NCI-H2171 treated with DMSO at 0.1 percent for 48 hours (cell line): Measurements from ENCODE around the gene RMC1.
"Not testable (repeated sequence)": the region's sequence is repeated elsewhere in the genome, so short reads cannot be mapped to it uniquely, and the experiment has no call there.

Source experiments
- DNase-seq: peaks from one replicate; lab custom pipeline; 2025; lab: John Stamatoyannopoulos, UW

The RMC1 gene

GRCh38 chr18:23503038-23503962, at the start of gene RMC1:
Gene RMC1 (plus strand): TSS chr18:23503511. CDS start chr18:23503619, 108 bp downstream.
- peak; percentile 95 for DNase-seq

- peak; percentile 52 for DNase-seq
Measured at GRCh38 chr18:23453680-23454058, 49.6 kb upstream of the RMC1 start.

GRCh38 chr18:23456835-23457234, 46.5 kb upstream of the RMC1 start:
- DNase-seq = no peak

GRCh38 chr18:23458830-23459529, 44.3 kb upstream of the RMC1 start:
- DNase-seq = no peak

GRCh38 chr18:23459530-23459921, 43.8 kb upstream of the RMC1 start:
- DNase-seq = no peak

- no peak for DNase-seq
Measured at GRCh38 chr18:23460285-23461273, 42.7 kb upstream of the RMC1 start.

GRCh38 chr18:23462876-23463275, 40.4 kb upstream of the RMC1 start:
- no peak for DNase-seq

GRCh38 chr18:23468753-23469459, 34.4 kb upstream of the RMC1 start:
- DNase-seq = no peak

- no peak for DNase-seq
Measured at GRCh38 chr18:23470620-23471387, 32.5 kb upstream of the RMC1 start.

- no peak for DNase-seq
Measured at GRCh38 chr18:23471486-23471885, 31.8 kb upstream of the RMC1 start.

- DNase-seq = no peak
Measured at GRCh38 chr18:23479829-23480505, 23.3 kb upstream of the RMC1 start.

GRCh38 chr18:23484561-23485182, 18.6 kb upstream of the RMC1 start:
- peak; percentile 95 for DNase-seq

- DNase-seq = no peak
Measured at GRCh38 chr18:23485386-23485785, 17.9 kb upstream of the RMC1 start.

GRCh38 chr18:23487738-23488570, 15.4 kb upstream of the RMC1 start:
- peak; percentile 4 for DNase-seq

GRCh38 chr18:23489586-23489985, 13.7 kb upstream of the RMC1 start:
- not testable (repeated sequence) for DNase-seq

GRCh38 chr18:23493654-23494053, 9.7 kb upstream of the RMC1 start:
- DNase-seq = no peak

GRCh38 chr18:23494992-23495391, 8.3 kb upstream of the RMC1 start:
- no peak for DNase-seq

GRCh38 chr18:23495723-23496440, 7.4 kb upstream of the RMC1 start:
- no peak for DNase-seq
